Adipocyte (in vitro differentiated cells): ENCODE measurements around the gene SEC24C.
A peak's percentile ranks its signal among the peaks of the same experiment; 100 is the strongest.

Experiments used
- DNase-seq: peaks from one replicate; pipeline ENCODE4 v3.0.0-alpha.2; 2015; ENCODE audit warnings: low read depth
- H3K27me3 ChIP-seq: replicated peaks from 2 replicates; pipeline ENCODE4 v1.7.0; 2013; ENCODE audit warnings: mild to moderate bottlenecking, low read length, moderate library complexity; ENCODE audit not compliant: control insufficient read depth, insufficient read depth
- H3K36me3 ChIP-seq: 2 replicates; pipeline ENCODE4 v1.7.0; 2013; ENCODE audit warnings: low read length, mild to moderate bottlenecking, moderate library complexity; ENCODE audit not compliant: control insufficient read depth, insufficient read depth, severe bottlenecking
- H3K4me1 ChIP-seq: 2 replicates; pipeline ENCODE4 v1.7.0; 2013; ENCODE audit warnings: mild to moderate bottlenecking, low read length, moderate library complexity; ENCODE audit not compliant: control insufficient read depth, insufficient read depth
- H3K4me3 ChIP-seq: 2 replicates; pipeline ENCODE4 v1.7.0; 2013; ENCODE audit warnings: mild to moderate bottlenecking, low read length, moderate library complexity
- H3K9ac ChIP-seq: 2 replicates; pipeline ENCODE4 v1.7.0; 2013; ENCODE audit warnings: mild to moderate bottlenecking, low read length, moderate library complexity
- H3K9me3 ChIP-seq: 2 replicates; pipeline ENCODE4 v1.7.0; 2013; ENCODE audit warnings: mild to moderate bottlenecking, low read length, moderate library complexity; ENCODE audit not compliant: control insufficient read depth

The SEC24C gene

GRCh38 chr10:73758704-73759511, 14.7 kb downstream of the SEC24C start:
- Histone ChIP-seq H3K9ac (no peak overlapping the region), H3K9me3 (no peaks in the 10 kb centered on the region), H3K36me3 (peaks cover 66% of the 10 kb centered on the region), H3K27me3 (no peaks in the 10 kb centered on the region), H3K4me1 (no peaks in the 10 kb centered on the region), H3K4me3 (no peak overlapping the region)
- no peak for DNase-seq

GRCh38 chr10:73759512-73760115, 15.4 kb downstream of the SEC24C start:
- no peak overlapping the region for H3K4me3 ChIP-seq
- H3K9ac ChIP-seq: no peak overlapping the region
- DNase-seq: no peak
- no peaks in the 10 kb centered on the region for H3K27me3 ChIP-seq
- no peaks in the 10 kb centered on the region for H3K4me1 ChIP-seq
- no peaks in the 10 kb centered on the region for H3K9me3 ChIP-seq
- H3K36me3 ChIP-seq: peaks cover 65% of the 10 kb centered on the region

GRCh38 chr10:73761781-73762180, 17.6 kb downstream of the SEC24C start:
- H3K9me3 ChIP-seq: no peaks in the 10 kb centered on the region
- no peaks in the 10 kb centered on the region for H3K27me3 ChIP-seq
- H3K4me3 ChIP-seq: no peak overlapping the region
- DNase-seq: no peak
- no peak overlapping the region for H3K9ac ChIP-seq
- no peaks in the 10 kb centered on the region for H3K4me1 ChIP-seq
- peaks cover 83% of the 10 kb centered on the region for H3K36me3 ChIP-seq

- Histone ChIP-seq H3K9me3 (no peaks in the 10 kb centered on the region), H3K4me3 (no peak overlapping the region), H3K9ac (no peak overlapping the region), H3K27me3 (no peaks in the 10 kb centered on the region), H3K36me3 (peaks cover 92% of the 10 kb centered on the region), H3K4me1 (no peaks in the 10 kb centered on the region)
- no peak for DNase-seq
Measured at GRCh38 chr10:73762915-73763314, 18.7 kb downstream of the SEC24C start.

GRCh38 chr10:73763343-73763742, 19.2 kb downstream of the SEC24C start:
- DNase-seq: no peak
- Histone ChIP-seq H3K27me3 (no peaks in the 10 kb centered on the region), H3K4me1 (no peaks in the 10 kb centered on the region), H3K9ac (no peak overlapping the region), H3K36me3 (peaks cover 95% of the 10 kb centered on the region), H3K9me3 (no peaks in the 10 kb centered on the region), H3K4me3 (no peak overlapping the region)

- H3K36me3 ChIP-seq: peaks cover 95% of the 10 kb centered on the region
- H3K9ac ChIP-seq: no peak overlapping the region
- H3K27me3 ChIP-seq: no peaks in the 10 kb centered on the region
- no peaks in the 10 kb centered on the region for H3K4me1 ChIP-seq
- H3K9me3 ChIP-seq: no peaks in the 10 kb centered on the region
- no peak for DNase-seq
- no peak overlapping the region for H3K4me3 ChIP-seq
Measured at GRCh38 chr10:73765066-73765465, 20.9 kb downstream of the SEC24C start.

GRCh38 chr10:73768881-73769280, 24.7 kb downstream of the SEC24C start:
- peaks cover 18% of the 10 kb centered on the region for H3K4me1 ChIP-seq
- H3K36me3 ChIP-seq: peaks cover 71% of the 10 kb centered on the region
- H3K9me3 ChIP-seq: no peaks in the 10 kb centered on the region
- no peak overlapping the region for H3K9ac ChIP-seq
- no peak overlapping the region for H3K4me3 ChIP-seq
- no peak for DNase-seq
- H3K27me3 ChIP-seq: no peaks in the 10 kb centered on the region

- Histone ChIP-seq H3K4me3 (no peak overlapping the region), H3K27me3 (no peaks in the 10 kb centered on the region), H3K36me3 (peaks cover 68% of the 10 kb centered on the region), H3K4me1 (peaks cover 24% of the 10 kb centered on the region), H3K9me3 (no peaks in the 10 kb centered on the region), H3K9ac (no peak overlapping the region)
- DNase-seq: no peak
Measured at GRCh38 chr10:73769396-73769795, 25.2 kb downstream of the SEC24C start.

- Histone ChIP-seq H3K36me3 (peaks cover 49% of the 10 kb centered on the region), H3K9ac (peak overlapping the region; percentile 91), H3K9me3 (no peaks in the 10 kb centered on the region), H3K27me3 (no peaks in the 10 kb centered on the region), H3K4me3 (peak overlapping the region; percentile 83), H3K4me1 (peaks cover 39% of the 10 kb centered on the region)
- DNase-seq: peak; percentile 91
Measured at GRCh38 chr10:73771722-73772280, 27.6 kb downstream of the SEC24C start.

GRCh38 chr10:73772281-73773151, 28.3 kb downstream of the SEC24C start:
- DNase-seq: peak; percentile 88
- Histone ChIP-seq H3K9ac (peak overlapping the region; percentile 91), H3K9me3 (no peaks in the 10 kb centered on the region), H3K27me3 (no peaks in the 10 kb centered on the region), H3K4me3 (peak overlapping the region; percentile 83), H3K36me3 (peaks cover 45% of the 10 kb centered on the region), H3K4me1 (peaks cover 39% of the 10 kb centered on the region)
